ENCODE measurements around the gene SPTBN4.
A peak's percentile ranks its signal among the peaks of the same experiment; 100 is the strongest.

The SPTBN4 gene

GRCh38 chr19:40611900-40612698 lies 145.3 kb downstream of the SPTBN4 start:
- Histone ChIP-seq H3K9me2 (replicated peaks; ENCODE audit: insufficient read depth, low read length) (no peaks in the 10 kb centered on the region), H3K4me2 (ENCODE audit: low read depth, low read length, poor library complexity, severe bottlenecking) (no peak overlapping the region), H3K9ac (ENCODE audit: low read length) (no peak overlapping the region), H3K27me3 (ENCODE audit: low read length) (no peaks in the 10 kb centered on the region), H3K4me3 (ENCODE audit: insufficient read depth, low read length, poor library complexity, severe bottlenecking) (no peak overlapping the region), H3K9me3 (ENCODE audit: insufficient read depth, low read length) (no peaks in the 10 kb centered on the region), H2AFZ (ENCODE audit: low read depth, low read length, severe bottlenecking) (no peak overlapping the region), H3K27ac (ENCODE audit: low read depth, low read length) (no peak overlapping the region), H3K79me2 (ENCODE audit: insufficient read depth, low read length) (no peaks in the 10 kb centered on the region), H4K20me1 (ENCODE audit: low read depth, low read length) (no peaks in the 10 kb centered on the region), H3K36me3 (ENCODE audit: low read length) (no peaks in the 10 kb centered on the region), H3F3A (ENCODE audit: insufficient read depth) (0 out of 2 replicates have a peak, but pooled peaks cover 6% of the 10 kb centered on the region)
- TF ChIP-seq EZH2phosphoT487 (conservative IDR thresholded peaks at IDR 0.05; ENCODE audit: low read length) (no peak), CTCF (IDR thresholded peaks at IDR 0.05; ENCODE audit: insufficient read depth, low read length, poor library complexity, severe bottlenecking) (no peak)

GRCh38 chr19:40612831-40613689 lies 146.3 kb downstream of the SPTBN4 start:
- Histone ChIP-seq H3K27ac (ENCODE audit: low read depth, low read length) (0 out of 2 replicates have a peak overlapping the region, but pooled peaks have one; percentile 37), H3K4me3 (ENCODE audit: insufficient read depth, low read length, poor library complexity, severe bottlenecking) (peak overlapping the region; percentile 72), H3K9me3 (ENCODE audit: insufficient read depth, low read length) (no peaks in the 10 kb centered on the region), H3K27me3 (ENCODE audit: low read length) (no peaks in the 10 kb centered on the region), H3K9ac (ENCODE audit: low read length) (no peak overlapping the region), H3F3A (ENCODE audit: insufficient read depth) (0 out of 2 replicates have a peak, but pooled peaks cover 6% of the 10 kb centered on the region), H2AFZ (ENCODE audit: low read depth, low read length, severe bottlenecking) (peak overlapping the region; percentile 93), H3K4me2 (ENCODE audit: low read depth, low read length, poor library complexity, severe bottlenecking) (peak overlapping the region; percentile 84), H3K79me2 (ENCODE audit: insufficient read depth, low read length) (no peaks in the 10 kb centered on the region), H3K9me2 (replicated peaks; ENCODE audit: insufficient read depth, low read length) (no peaks in the 10 kb centered on the region), H4K20me1 (ENCODE audit: low read depth, low read length) (no peaks in the 10 kb centered on the region), H3K36me3 (ENCODE audit: low read length) (no peaks in the 10 kb centered on the region)
- TF ChIP-seq CTCF (IDR thresholded peaks at IDR 0.05; ENCODE audit: insufficient read depth, low read length, poor library complexity, severe bottlenecking) (no peak), EZH2phosphoT487 (conservative IDR thresholded peaks at IDR 0.05; ENCODE audit: low read length) (no peak)

- TF ChIP-seq EZH2phosphoT487 (conservative IDR thresholded peaks at IDR 0.05; ENCODE audit: low read length) = no peak
- TF ChIP-seq CTCF (IDR thresholded peaks at IDR 0.05; ENCODE audit: insufficient read depth, low read length, poor library complexity, severe bottlenecking) = no peak
- H4K20me1 ChIP-seq (ENCODE audit: low read depth, low read length) = no peaks in the 10 kb centered on the region
- 0 out of 2 replicates have a peak, but pooled peaks cover 6% of the 10 kb centered on the region for H3F3A ChIP-seq (ENCODE audit: insufficient read depth)
- H2AFZ ChIP-seq (ENCODE audit: low read depth, low read length, severe bottlenecking) = peak overlapping the region; percentile 93
- H3K36me3 ChIP-seq (ENCODE audit: low read length) = no peaks in the 10 kb centered on the region
- H3K9me2 ChIP-seq (replicated peaks; ENCODE audit: insufficient read depth, low read length) = no peaks in the 10 kb centered on the region
- no peaks in the 10 kb centered on the region for H3K79me2 ChIP-seq (ENCODE audit: insufficient read depth, low read length)
- H3K9ac ChIP-seq (ENCODE audit: low read length) = peak overlapping the region; percentile 67
- peak overlapping the region; percentile 72 for H3K4me3 ChIP-seq (ENCODE audit: insufficient read depth, low read length, poor library complexity, severe bottlenecking)
- H3K27ac ChIP-seq (ENCODE audit: low read depth, low read length) = peak overlapping the region; percentile 37
- H3K4me2 ChIP-seq (ENCODE audit: low read depth, low read length, poor library complexity, severe bottlenecking) = peak overlapping the region; percentile 84
- H3K9me3 ChIP-seq (ENCODE audit: insufficient read depth, low read length) = no peaks in the 10 kb centered on the region
- no peaks in the 10 kb centered on the region for H3K27me3 ChIP-seq (ENCODE audit: low read length)
Observed at GRCh38 chr19:40613690-40614621, 147.2 kb downstream of the SPTBN4 start.

Measured in SU-DHL-6 (cell line).